ENCODE data around the gene PPP3CB.

- TF ChIP-seq CTCF (IDR thresholded peaks at IDR 0.05): peak; percentile 80 to 89 (median 87)
- TF ChIP-seq POLR2A (IDR thresholded peaks at IDR 0.05): no peak
These were observed 33.4 kb upstream of the PPP3CB start for GRCh38 chr10:73529089-73529832.
